Fibroblast of villous mesenchyme (primary cell): ENCODE data around the gene ECI1. TPM values are rescaled to one million over a fixed set of nuclear protein-coding genes. Genes with fewer than 3 reads are reported as not detected.
"Not testable (repeated sequence)": the region's sequence is repeated elsewhere in the genome, so short reads cannot be mapped to it uniquely, and the experiment has no call there.

Source experiments
- DNase-seq: peaks from one replicate; pipeline ENCODE4 v3.0.0-alpha.2; 2010; ENCODE audit warnings: low read depth
- H3K4me3 ChIP-seq: 2 replicates; pipeline ENCODE4 v1.5.1; 2011; ENCODE audit warnings: low read depth, mild to moderate bottlenecking, low read length
- total RNA-seq: library from RNA; depleted of rRNA; stranded (reverse); fragments of >200 nt; gene quantifications from 2 replicates; pipeline ENCODE4 v1.2.3, GENCODE V29; 2012
- TF ChIP-seq, protein P1 (sequence below): IDR thresholded peaks from 2 replicates; pipeline ENCODE4 v1.5.1; 2012; ENCODE audit warnings: low read depth, mild to moderate bottlenecking, low read length; ENCODE audit not compliant: insufficient read depth

Gene ECI1
- total RNA-seq, 1 donor = 40.2 TPM

GRCh38 chr16:2273931-2274330 lies 22.5 kb upstream of the ECI1 start:
- no peak for DNase-seq
- H3K4me3 ChIP-seq = no peak overlapping the region
- TF ChIP-seq, protein P1, sequence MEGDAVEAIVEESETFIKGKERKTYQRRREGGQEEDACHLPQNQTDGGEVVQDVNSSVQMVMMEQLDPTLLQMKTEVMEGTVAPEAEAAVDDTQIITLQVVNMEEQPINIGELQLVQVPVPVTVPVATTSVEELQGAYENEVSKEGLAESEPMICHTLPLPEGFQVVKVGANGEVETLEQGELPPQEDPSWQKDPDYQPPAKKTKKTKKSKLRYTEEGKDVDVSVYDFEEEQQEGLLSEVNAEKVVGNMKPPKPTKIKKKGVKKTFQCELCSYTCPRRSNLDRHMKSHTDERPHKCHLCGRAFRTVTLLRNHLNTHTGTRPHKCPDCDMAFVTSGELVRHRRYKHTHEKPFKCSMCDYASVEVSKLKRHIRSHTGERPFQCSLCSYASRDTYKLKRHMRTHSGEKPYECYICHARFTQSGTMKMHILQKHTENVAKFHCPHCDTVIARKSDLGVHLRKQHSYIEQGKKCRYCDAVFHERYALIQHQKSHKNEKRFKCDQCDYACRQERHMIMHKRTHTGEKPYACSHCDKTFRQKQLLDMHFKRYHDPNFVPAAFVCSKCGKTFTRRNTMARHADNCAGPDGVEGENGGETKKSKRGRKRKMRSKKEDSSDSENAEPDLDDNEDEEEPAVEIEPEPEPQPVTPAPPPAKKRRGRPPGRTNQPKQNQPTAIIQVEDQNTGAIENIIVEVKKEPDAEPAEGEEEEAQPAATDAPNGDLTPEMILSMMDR = no peak

- H3K4me3 ChIP-seq = no peak overlapping the region
- TF ChIP-seq, protein P1 = no peak
- DNase-seq = no peak
Measured at GRCh38 chr16:2273484-2273883, 22.1 kb upstream of the ECI1 start.

GRCh38 chr16:2271848-2272461 lies 20.6 kb upstream of the ECI1 start:
- H3K4me3 ChIP-seq = no peak overlapping the region
- DNase-seq = no peak
- TF ChIP-seq, protein P1 = no peak

DNA sequence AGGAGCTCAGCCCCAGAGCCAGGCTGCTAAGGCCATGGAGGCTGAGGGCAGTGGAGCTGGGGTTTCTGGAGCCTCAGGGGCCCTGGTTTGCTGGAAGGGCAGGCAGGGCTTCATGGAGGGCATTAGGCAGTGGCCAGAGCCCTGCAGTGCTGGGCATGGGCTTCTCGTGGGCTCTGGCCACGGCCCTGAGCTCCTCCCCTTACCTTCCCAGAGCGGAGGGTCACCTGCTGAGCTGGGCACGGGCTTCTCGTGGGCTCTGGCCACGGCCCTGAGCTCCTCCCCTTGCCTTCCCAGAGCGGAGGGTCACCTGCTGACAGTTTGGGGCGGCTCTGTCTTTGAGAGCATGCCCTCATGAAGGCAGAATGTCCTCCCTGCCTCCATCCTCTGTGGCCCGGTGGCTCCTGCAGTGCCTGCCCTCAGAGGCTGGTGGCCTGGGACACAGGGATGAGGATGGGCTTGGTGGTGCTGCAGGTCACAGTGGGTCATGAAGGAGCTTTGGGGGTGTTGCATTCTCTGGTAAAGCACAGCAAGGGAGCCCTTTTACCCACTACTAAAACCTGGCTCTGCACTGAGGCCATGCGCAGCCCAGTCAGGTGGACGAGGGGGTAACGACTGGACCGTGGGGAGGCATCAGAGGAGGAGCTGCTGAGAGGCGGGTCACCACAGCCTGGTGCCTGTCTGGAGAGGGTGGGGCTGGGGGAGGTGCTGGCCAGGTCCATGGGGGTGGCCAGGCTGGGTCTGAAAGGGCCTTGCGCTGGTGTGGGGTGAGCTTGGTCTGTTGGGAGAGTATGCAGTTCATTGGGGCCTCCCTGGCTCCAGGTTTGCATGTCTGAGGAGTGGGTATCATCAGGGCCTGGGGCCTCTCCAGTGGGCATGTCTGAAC lies 19.4 kb upstream of the ECI1 start:
- TF ChIP-seq, protein P1 = no peak
- no peak for DNase-seq
- H3K4me3 ChIP-seq = no peak overlapping the region

- TF ChIP-seq, protein P1 = no peak
- no peak overlapping the region for H3K4me3 ChIP-seq
- DNase-seq = no peak
Measured at GRCh38 chr16:2270070-2270462, 18.7 kb upstream of the ECI1 start.

DNA sequence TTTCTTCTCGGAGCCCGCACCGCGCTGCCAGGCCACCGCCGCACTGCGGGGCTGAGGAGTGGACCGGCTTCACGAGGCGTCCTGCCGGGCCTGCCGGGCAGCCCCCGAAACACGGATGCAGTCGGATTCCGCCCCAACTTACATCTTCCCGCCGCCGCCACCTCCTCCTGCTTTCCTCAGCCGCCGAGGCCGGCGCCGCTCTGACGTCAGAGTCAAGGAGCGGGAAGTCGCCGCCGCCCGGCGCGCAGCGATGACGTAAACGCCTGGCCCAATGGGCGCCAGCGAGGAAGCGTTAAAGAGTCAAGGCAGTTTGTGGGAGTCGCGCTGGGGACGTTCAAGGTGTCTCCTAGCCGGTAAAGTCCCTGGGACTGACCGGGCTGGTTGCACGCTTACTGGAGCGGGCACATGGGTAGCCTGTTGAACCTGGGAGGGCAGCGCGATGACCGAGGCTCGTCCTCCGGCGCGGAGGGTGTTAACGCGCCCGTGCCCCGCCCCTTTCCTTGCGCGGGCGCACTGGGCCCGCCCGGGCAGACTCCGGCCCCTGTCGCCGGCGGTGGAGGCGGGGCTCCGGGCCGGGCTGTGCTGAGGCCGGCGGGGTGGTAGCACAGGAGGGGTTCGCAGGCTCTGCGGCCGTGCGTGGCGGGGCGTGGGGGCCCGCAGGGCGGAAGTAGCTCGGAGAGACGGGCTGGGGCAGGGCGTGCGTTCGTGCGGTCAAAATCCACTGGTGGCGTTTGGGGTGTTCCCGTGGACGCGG lies 16.7 kb upstream of the ECI1 start, which contains the start of gene RNPS1:
Gene RNPS1, minus strand, starts transcription at position 214 of the 754 bp plus-strand sequence. CDS start 3,483 bp downstream, outside the sequence.
- TF ChIP-seq, protein P1 = no peak
- DNase-seq = peak; percentile 97
- peak within 1 kb of the TSS; percentile 80 for H3K4me3 ChIP-seq

- DNase-seq = not testable (repeated sequence)
- peak overlapping the region; percentile 80 for H3K4me3 ChIP-seq
Measured at GRCh38 chr16:2267505-2267912, 16.1 kb upstream of the ECI1 start.

GRCh38 chr16:2266887-2267286 lies 15.5 kb upstream of the ECI1 start:
- peak; percentile 26 for DNase-seq
- peak overlapping the region; percentile 80 for H3K4me3 ChIP-seq

DNA sequence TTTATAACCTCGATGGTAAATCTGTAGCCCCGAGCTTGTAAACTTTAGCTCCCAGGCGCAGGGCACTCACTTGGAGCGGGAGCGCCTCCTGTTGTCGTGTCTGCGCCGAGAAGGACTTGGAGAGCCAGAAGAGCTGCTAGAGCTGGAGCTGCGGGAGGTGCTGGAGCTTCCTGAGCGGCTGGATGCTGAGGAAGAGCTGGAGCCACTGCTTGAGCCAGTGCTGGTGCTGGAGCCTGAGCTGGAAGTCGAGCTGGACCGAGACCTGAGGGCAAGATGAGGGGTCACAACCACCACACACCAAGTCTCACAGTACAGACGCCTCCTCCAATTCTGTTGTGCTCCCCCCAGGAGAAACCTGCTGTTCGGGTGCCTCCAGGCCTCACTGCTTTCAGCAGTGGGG lies 11.6 kb upstream of the ECI1 start:
- not testable (repeated sequence) for H3K4me3 ChIP-seq, DNase-seq
